Cardiac fibroblast (primary cell): ENCODE measurements around the gene CCDC27.

Experiments
- DNase-seq, 2 donors: peaks; one replicate each; pipeline versions ENCODE4 v3.0.0 to v3.0.0-alpha.2; 2010; ENCODE audit warnings: low read depth in 2 of 2
- H3K4me3 ChIP-seq, 2 donors: replicated peaks in 1 of 2; 1 replicate in 1 of 2; 2 replicates in 1 of 2; pipeline ENCODE4 v1.5.1; 2011; ENCODE audit warnings: low read depth in 2 of 2, low read length in 2 of 2, mild to moderate bottlenecking in 2 of 2, moderate library complexity in 1 of 2
- CTCF ChIP-seq: IDR thresholded peaks from one replicate; pipeline ENCODE4 v1.5.1; 2011; ENCODE audit warnings: low read depth, mild to moderate bottlenecking, low read length, inconsistent platforms

The CCDC27 gene

GRCh38 chr1:3779912-3780416 lies 27.7 kb downstream of the CCDC27 start:
- TF ChIP-seq CTCF: no peak
- DNase-seq: no peak
- no peak overlapping the region for H3K4me3 ChIP-seq

DNA sequence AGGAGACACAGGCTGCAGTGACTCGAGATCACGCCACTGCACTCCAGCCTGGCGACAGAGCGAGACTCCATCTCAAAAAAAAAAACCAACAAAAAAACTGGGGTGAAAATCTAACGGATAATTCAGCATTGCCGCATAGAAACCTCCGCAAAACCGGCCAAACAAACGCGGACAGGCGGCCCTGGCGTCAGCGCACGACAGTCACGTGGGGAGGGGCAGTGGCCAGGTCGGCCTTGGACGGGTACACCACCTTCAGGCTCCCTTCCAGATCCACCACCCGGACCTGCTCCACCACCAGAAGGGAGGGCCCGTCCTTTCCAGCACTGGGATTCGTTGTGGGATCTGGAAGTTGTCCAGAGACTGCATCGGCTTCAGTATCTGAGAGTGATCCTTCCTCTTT lies 28.7 kb downstream of the CCDC27 start:
- DNase-seq: no peak
- no peak for TF ChIP-seq CTCF
- H3K4me3 ChIP-seq: no peak overlapping the region

DNA sequence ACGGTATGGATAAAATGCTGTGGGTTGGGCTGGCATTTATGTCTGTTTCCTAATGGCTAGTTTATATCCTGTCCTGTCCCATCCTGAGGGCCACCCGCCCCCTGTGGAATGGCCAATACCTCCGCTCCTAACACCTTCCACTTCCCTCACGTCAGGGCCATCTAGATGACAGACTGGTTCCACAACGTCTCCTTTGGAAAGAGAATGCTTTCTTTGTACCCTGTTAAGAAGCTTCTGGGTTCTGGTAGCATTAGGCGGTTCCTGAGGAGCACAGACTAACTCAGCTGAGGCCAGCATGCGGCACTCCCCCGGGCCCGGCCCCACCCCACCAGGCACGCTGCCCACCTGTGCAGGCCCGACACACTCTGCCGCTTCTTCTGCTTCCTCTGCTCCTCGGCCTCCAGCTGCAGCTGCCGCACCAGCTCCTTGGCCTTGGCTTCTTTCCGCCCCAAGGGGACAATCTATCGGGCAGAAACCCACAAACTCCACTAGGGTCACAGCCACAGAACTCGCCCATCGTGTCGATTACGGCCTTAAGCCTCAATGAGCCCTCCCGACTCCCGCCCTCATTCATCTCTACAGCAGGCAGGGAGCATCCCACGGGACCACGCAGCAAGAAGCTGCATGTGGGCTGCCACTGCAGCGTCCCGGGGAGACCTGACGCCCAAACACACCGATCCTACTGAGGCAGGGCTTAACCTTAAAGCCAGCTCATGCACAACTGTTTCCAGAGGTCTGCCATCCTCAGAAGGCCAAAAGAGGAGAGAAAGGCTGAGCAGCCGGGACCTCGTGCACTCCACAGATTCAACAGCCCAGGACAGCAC lies 31.6 kb downstream of the CCDC27 start:
- no peak overlapping the region for H3K4me3 ChIP-seq
- TF ChIP-seq CTCF: no peak
- no peak for DNase-seq

GRCh38 chr1:3785045-3785444 lies 32.8 kb downstream of the CCDC27 start:
- DNase-seq: no peak
- TF ChIP-seq CTCF: no peak
- no peak overlapping the region for H3K4me3 ChIP-seq

DNA sequence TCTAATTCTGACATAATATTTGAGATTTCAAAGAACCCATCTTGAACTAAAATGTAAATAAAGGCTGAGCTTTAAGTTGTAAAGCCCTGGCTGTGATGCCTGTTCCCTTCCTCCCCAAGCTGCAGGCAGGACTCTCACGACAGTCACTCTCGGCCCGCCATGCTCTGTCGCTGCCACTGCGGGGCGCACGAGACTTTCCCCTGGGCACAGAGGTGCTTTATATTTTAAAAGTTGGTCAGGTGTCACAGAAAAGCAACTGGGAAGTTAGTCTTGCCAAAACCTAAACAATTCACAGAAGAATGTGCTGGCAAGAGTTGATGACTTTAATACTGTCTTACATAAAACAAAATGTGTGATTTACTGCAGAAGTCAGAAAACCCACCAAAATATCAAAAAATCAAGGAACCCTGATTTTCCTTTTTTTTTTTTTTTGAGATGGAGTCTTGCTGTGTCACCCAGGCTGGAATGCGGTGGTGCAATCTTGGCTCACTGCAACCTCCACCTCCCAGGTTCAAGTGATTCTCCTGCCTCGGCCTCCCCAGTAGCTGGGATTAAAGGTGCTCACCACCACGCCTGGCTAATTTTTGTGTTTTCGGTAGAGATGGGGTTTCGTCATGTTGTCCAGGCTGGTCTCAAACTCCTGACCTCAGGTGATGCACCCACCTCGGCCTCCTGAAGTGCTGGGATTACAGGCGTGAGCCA lies 33.4 kb downstream of the CCDC27 start:
- DNase-seq: no peak

More for the DNA sequence above, 33.4 kb downstream of the CCDC27 start:
- peak; percentile 10 for TF ChIP-seq CTCF
- no peak overlapping the region for H3K4me3 ChIP-seq
